Middle frontal gyrus (tissue), 1 donor: Measurements from ENCODE around the gene PARD6G.

ENCODE experiments used
- DNase-seq: peaks from one replicate; pipeline ENCODE4 v3.0.0-alpha.2; 2015; ENCODE audit warnings: low spot score; ENCODE audit errors: extremely low spot score

The PARD6G gene

GRCh38 chr18:80213182-80213581, 34.1 kb downstream of the PARD6G start:
- DNase-seq = no peak

DNA sequence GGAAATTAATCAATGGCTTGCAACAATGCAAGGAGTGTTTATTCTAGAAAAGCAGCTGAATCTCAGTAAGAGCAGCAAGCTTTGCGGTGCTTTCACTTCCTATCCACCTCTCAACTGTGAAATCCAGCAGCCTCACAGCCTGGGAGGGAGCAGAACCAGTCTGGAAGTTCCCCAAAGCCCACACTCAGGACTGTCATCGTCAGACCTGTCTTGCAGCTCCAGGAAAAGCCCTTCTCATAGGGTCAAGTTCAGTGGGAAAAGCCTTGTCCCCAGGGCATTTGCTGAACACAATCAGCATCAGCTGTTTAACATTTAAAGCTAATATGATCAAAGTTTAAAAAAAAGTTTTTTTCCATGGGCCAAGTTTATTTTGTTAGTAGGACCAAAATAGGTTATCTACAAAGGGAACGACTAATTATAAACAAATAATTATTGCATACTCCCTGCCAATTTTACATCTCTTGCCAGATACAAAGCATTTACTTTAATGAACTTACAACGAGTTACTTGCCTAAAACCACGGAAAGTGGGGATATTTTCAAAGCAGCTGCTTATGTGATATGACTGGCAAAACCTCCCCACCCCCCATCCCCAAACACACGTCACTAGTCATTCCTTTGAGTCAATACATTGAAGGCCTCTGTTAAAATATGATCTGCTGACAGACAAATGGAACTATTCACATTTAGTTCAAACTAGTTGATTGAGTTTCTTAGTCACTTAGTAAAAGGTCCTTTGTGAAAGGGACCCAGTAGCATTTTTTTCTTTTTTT, 36.8 kb downstream of the PARD6G start:
- no peak for DNase-seq

GRCh38 chr18:80208620-80209019, 38.7 kb downstream of the PARD6G start:
- no peak for DNase-seq

DNA sequence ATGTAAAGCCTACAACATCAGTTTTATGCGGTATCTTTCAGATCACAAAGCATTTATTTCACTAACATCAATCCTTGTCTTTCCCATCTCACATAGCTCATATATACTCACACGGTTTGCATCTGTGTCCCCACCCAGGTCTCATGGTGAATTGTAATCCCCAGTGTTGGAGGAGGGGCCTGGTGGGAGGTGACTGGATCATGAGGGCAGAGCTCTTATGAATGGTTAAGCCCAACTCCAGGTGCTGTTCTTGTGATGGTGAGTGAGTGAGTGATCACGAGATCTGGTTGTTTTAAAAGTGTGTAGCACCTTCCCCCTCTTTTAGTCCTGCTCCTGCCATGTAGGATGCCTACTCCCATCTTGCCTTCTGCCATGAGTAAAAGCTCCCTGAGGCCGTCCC, 42.0 kb downstream of the PARD6G start:
- no peak for DNase-seq

DNA sequence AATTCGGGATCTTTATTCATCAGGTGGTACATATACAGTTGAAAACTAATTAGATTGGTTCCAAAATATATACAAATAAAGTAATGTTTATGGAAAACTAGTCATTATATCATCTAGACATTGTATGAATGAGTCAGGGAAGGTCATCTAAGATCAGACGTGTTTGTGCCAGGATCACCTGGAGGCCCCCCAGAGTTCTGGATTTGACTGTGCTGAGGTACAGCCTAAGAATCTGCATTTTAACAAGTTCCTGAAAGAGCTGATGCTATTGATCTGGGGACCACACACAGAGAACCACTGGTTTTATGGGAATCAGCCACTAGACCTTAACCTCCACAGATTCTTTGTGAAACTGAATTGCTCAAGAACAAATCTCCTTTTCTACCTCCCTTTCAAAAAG, 43.2 kb downstream of the PARD6G start:
- no peak for DNase-seq

DNA sequence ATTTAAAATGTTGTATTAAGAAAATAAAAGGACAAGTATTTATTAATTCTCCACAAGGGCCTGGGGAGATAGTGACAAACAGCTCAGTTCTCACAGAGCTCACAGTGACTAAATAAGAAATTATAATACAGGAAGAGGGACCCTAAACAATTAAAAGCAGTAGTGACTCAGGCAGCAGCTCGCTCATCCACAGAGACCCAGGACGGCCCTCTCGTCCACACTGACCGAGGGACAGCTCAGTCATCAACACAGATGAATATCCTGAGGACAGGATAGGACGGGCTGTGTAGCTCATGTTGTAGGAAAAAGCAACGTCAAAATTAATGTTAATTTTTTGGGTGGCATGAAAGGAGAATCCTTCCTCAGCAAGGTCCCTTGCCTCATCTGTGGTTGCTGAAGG, 44.1 kb downstream of the PARD6G start:
- no peak for DNase-seq

DNA sequence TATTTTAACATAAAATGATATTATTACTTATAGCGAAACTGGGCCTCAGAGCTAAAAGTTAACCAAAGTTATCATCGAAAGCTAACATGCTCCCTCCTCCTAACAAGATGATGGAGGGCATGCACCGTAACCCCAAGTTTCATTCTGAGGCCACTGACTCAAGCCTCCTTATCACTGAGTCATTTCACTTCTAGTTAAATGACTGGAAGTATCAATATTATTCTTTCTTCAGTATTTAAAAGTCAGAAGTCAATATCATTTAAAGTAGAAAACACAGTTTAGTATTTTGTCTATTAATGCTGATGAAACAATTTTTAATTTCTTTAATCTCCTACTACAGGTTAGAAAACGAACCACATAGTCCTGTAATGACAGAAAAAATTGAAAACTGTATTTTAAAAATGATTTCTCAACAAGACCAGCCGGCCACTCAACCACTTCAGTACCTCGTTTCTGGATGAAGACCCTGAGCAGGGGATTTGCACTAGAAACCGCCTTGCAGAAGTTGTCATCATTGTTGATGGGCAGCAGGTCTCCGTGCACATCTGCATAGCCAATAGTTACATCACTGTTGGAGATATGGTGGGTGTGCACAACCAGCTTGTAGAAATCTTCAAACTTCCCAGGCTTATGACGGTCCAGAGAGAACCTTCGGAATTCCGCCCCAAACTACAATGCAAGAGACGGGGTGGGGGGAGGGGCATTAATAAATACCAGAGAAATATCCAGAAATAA, 44.9 kb downstream of the PARD6G start:
- DNase-seq = no peak

DNA sequence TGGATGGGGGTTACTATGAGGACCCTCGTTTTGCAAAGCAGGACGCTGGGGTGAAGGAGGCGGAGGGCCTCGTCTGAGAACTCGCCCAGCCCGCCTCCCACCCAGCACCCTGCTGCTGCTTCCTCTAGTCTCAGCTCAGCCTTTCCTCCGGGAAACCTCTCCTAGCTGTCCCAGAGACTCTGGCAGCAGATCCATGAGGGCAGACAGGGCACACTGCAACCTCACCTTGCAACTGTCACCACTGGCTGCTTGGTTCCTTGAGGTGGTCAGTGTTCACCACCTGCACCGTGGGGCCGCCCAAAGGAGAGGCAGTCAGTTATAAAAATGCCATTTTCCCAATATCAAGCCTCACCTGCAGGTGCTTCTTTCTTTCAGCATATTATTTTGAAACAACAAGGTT, 45.6 kb downstream of the PARD6G start:
- DNase-seq = no peak

DNA sequence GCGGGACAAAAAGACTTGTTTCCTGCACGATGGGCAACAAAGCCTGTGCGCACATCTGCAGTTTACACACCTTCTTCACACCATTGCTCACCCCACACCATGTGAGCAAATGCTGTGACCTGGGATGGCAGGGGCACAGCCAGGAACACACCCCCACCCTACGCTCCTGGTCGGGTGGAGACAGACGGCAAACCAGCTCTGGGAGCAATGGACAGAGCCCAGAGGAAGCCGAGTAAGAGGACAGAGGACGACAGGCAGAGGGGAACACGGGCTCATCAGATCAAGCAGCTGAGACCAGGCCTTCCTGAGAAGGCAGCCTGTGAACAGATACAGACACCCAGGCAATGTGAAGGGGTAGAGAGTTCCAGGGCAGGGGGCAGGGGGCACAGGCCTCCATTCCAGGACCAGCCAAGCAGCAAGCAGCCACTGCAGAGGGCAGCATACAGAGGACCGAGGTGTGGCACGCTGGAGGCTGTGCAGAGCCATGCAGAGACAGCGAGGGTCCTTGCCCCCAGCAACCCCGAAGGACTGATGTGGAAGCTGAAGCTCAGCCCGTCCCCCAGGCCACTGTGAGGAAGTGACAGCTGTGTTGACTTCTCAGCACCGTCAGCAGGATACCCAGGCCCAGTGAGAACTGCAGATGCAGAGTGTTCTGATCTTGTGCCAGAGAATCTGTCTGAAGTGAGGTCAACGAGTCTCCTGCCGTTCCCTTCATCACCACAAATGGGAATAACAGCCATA, 46.2 kb downstream of the PARD6G start:
- no peak for DNase-seq

DNA sequence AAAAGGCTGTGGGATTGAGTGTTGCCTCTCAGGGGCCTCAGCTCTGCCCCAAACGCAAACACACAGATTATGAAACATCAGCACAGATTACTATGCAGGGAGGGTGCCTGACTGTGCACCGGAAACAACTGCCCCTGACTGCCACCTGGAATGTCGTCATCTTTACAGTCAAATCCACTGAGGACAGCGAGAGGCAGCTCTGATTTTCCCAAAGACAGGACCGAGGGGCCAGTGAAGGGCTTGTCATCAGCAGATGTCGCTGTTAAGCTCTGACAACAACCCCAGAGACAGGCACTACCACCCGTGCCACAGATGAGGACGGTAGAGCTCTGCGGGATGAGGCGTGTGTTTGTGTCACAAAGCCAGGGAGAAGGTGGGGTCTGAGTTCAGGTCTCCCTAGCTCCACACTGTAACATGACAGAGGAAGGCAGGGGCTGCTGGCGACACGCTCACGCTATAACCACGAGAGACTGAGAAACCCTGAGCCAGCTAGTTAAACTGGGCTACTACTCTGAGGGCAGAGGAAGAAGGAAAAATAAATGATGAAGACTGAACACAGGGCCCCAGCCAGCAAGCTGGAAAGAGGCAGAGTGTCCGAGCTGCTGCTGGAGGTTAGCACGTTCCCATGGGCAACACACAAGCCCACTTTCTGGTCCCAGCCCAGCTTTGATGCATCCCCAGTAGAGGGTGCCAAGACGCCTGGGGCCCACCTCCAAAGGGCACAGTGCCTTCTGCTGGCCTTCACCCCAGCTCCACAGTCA, 47.0 kb downstream of the PARD6G start:
- DNase-seq = peak; percentile 45

- DNase-seq = no peak
These were observed 48.1 kb downstream of the PARD6G start for GRCh38 chr18:80198994-80199748.

DNA sequence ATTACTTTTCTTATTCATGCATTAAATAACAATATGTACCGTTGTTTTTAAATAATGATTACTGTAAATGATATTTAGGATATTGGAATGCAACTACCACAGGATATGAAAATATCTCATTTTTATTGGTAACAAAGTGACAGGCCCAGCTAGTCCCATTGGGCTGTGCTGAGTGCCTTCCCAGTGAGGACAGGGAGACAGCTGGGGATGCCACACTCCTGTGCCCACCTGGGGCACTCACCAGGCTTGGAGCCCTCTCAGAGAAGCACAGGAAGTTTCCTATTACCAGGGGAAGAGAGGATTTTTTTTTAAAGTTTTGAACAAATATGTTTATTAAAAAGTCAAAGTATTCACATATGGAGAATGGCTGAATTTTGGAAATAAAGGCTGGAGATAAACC, 48.9 kb downstream of the PARD6G start:
- no peak for DNase-seq

DNA sequence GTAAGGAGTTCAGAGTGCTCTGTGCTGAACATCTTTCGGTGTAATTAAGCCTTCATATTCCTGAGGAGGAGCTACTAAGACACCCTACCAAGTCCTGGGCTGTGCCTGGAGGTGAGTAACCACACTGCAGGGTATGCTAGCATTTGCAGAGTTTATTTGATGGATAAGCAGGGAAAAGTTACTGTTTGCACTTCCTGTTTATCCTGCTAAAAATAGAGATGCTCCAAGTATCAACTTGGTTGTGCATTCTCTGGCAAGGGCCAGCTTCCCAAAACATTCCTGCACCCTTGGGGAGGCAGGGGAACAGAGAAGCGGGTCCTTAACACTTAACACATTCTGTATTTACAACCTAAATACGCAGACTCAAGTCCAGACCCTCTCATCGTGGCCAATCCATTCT, 49.8 kb downstream of the PARD6G start:
- DNase-seq = no peak

GRCh38 chr18:80196528-80197320, 50.6 kb downstream of the PARD6G start:
- DNase-seq = no peak

DNA sequence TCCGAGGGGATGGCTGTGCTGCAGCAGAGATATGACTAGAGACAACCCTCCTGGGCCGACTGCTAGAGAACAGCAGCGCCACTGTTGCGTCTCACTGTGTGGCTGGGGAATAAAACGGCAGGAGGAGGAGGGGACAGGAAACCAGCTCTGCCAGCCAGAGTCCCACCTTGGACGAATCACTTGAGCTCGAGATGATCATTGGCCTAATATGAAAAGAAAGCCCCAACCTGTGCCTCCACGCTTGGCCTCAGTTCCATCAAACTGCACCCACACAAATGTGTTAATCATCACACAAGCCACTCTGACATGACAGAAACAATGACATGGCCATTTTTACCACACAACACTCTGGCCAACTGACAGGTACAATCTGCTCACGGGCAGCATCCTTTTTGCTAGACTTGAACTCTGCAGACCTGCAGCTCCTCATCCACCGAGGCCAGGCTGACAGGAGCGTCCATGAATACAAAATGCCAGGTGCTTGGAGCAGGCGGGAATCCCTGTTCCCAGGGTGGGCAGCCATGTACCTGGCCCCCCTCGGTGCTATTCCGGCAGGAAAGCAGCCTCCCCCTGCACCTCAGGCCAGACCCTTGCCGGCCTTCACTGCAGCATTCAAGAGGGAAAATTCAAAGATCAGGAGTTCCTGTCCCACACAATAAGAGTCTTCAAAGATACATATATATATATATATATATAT, 52.3 kb downstream of the PARD6G start:
- DNase-seq = no peak

- DNase-seq = no peak
These were observed 53.6 kb downstream of the PARD6G start for GRCh38 chr18:80193701-80194100.

GRCh38 chr18:80192653-80193385, 54.5 kb downstream of the PARD6G start:
- no peak for DNase-seq

- DNase-seq = no peak
These were observed 55.2 kb downstream of the PARD6G start for GRCh38 chr18:80191907-80192652.
